Measurements from ENCODE around the gene PIK3R1.
"Not testable (repeated sequence)": the region's sequence is repeated elsewhere in the genome, so short reads cannot be mapped to it uniquely, and the experiment has no call there.

Gene PIK3R1

GRCh38 chr5:68193481-68194036 lies 22.0 kb upstream of the PIK3R1 start:
- DNase-seq (ENCODE audit: low read depth) = no peak

- DNase-seq (ENCODE audit: low read depth) = no peak
Observed at GRCh38 chr5:68194386-68194785, 21.2 kb upstream of the PIK3R1 start.

GRCh38 chr5:68195137-68195536 lies 20.4 kb upstream of the PIK3R1 start:
- no peak for DNase-seq (ENCODE audit: low read depth)

GRCh38 chr5:68196876-68197275 lies 18.7 kb upstream of the PIK3R1 start:
- DNase-seq (ENCODE audit: low read depth) = no peak

GRCh38 chr5:68200288-68200687 lies 15.3 kb upstream of the PIK3R1 start:
- DNase-seq (ENCODE audit: low read depth) = no peak

- not testable (repeated sequence) for DNase-seq (ENCODE audit: low read depth)
Observed at GRCh38 chr5:68210654-68211053, 4.9 kb upstream of the PIK3R1 start.

GRCh38 chr5:68214482-68215207 lies 911 bp upstream of the PIK3R1 start:
- DNase-seq (ENCODE audit: low read depth) = no peak

- no peak for DNase-seq (ENCODE audit: low read depth)
Observed at GRCh38 chr5:68215898-68216244, 315 bp downstream of the PIK3R1 start.

- DNase-seq (ENCODE audit: low read depth) = no peak
Observed at GRCh38 chr5:68216245-68217046, 890 bp downstream of the PIK3R1 start.

- no peak for DNase-seq (ENCODE audit: low read depth)
Observed at GRCh38 chr5:68217047-68217355, 1.4 kb downstream of the PIK3R1 start.

GRCh38 chr5:68217528-68217927 lies 2.0 kb downstream of the PIK3R1 start:
- no peak for DNase-seq (ENCODE audit: low read depth)

GRCh38 chr5:68219161-68219816 lies 3.7 kb downstream of the PIK3R1 start:
- DNase-seq (ENCODE audit: low read depth) = no peak

- no peak for DNase-seq (ENCODE audit: low read depth)
Observed at GRCh38 chr5:68220260-68220659, 4.7 kb downstream of the PIK3R1 start.

- DNase-seq (ENCODE audit: low read depth) = no peak
Observed at GRCh38 chr5:68220914-68221313, 5.4 kb downstream of the PIK3R1 start.

GRCh38 chr5:68221488-68221887 lies 5.9 kb downstream of the PIK3R1 start:
- DNase-seq (ENCODE audit: low read depth) = no peak

GRCh38 chr5:68222310-68222709 lies 6.8 kb downstream of the PIK3R1 start:
- DNase-seq (ENCODE audit: low read depth) = no peak

- no peak for DNase-seq (ENCODE audit: low read depth)
Observed at GRCh38 chr5:68222824-68223354, 7.3 kb downstream of the PIK3R1 start.

- no peak for DNase-seq (ENCODE audit: low read depth)
Observed at GRCh38 chr5:68223904-68224303, 8.3 kb downstream of the PIK3R1 start.

- DNase-seq (ENCODE audit: low read depth) = no peak
Observed at GRCh38 chr5:68224509-68225187, 9.1 kb downstream of the PIK3R1 start.

- peak; percentile 65 for DNase-seq (ENCODE audit: low read depth)
Observed at GRCh38 chr5:68225188-68225910, 9.8 kb downstream of the PIK3R1 start.

GRCh38 chr5:68225911-68226545 lies 10.5 kb downstream of the PIK3R1 start:
- DNase-seq (ENCODE audit: low read depth) = no peak

Measured in HS-5 (cell line).